Keratinocyte (primary cell): ENCODE data around the gene TCF7L2. TPM values are rescaled to one million over a fixed set of nuclear protein-coding genes. Genes with fewer than 3 reads are reported as not detected.

Experiments used
- DNase-seq: peaks from one replicate; pipeline ENCODE4 v3.0.0-alpha.2; 2011; ENCODE audit warnings: low read depth, missing footprints, low spot score
- FAIRE-seq: peaks from 2 replicates; lab custom pipeline; 2011; peaks lifted over from hg19 to GRCh38; lab: Jason Lieb, UNC
- H2AFZ ChIP-seq: 2 replicates; pipeline ENCODE4 v1.6.0; 2012; ENCODE audit warnings: low read length, control low read depth, inconsistent platforms; ENCODE audit not compliant: control insufficient read depth
- H3K27ac ChIP-seq: 2 replicates; pipeline ENCODE4 v1.5.1; 2011; ENCODE audit warnings: low read length; ENCODE audit not compliant: control insufficient read depth, insufficient read depth
- H3K27me3 ChIP-seq: 3 replicates; pipeline ENCODE4 v1.6.0; 2011; ENCODE audit warnings: low read length; ENCODE audit not compliant: control insufficient read depth, insufficient read depth; ENCODE audit errors: extremely low read depth
- H3K36me3 ChIP-seq, 2 experiments: 2 replicates in 1 of 2; 3 replicates in 1 of 2; pipeline ENCODE4 v1.5.1; 2011; ENCODE audit warnings: low read length in 2 of 2, mild to moderate bottlenecking in 1 of 2; ENCODE audit not compliant: control insufficient read depth in 2 of 2, insufficient read depth in 2 of 2; ENCODE audit errors: extremely low read depth in 1 of 2
- H3K4me1 ChIP-seq: 3 replicates; pipeline ENCODE4 v1.5.1; 2011; ENCODE audit warnings: low read length; ENCODE audit not compliant: control insufficient read depth, insufficient read depth; ENCODE audit errors: extremely low read depth
- H3K4me2 ChIP-seq: 3 replicates; pipeline ENCODE4 v1.6.0; 2011; ENCODE audit warnings: low read depth, low read length; ENCODE audit not compliant: control insufficient read depth, insufficient read depth; ENCODE audit errors: extremely low read depth
- H3K4me3 ChIP-seq, 3 experiments: fragments of 200-600 bp in 1 of 3; sonication (generic) in 1 of 3; 2 replicates in 2 of 3; 3 replicates in 1 of 3; pipeline ENCODE4 v1.5.1; 2011 to 2016; ENCODE audit warnings: low read length in 3 of 3, mild to moderate bottlenecking in 3 of 3, control low read depth in 2 of 3, inconsistent platforms in 1 of 3, low read depth in 1 of 3, mixed read lengths in 1 of 3, mixed run types in 1 of 3, moderate library complexity in 1 of 3; ENCODE audit not compliant: control insufficient read depth in 2 of 3, insufficient read depth in 2 of 3; ENCODE audit errors: extremely low read depth in 1 of 3
- H3K79me2 ChIP-seq: 2 replicates; pipeline ENCODE4 v1.6.0; 2012; ENCODE audit warnings: low read length; ENCODE audit not compliant: control insufficient read depth, insufficient read depth
- H3K9ac ChIP-seq: 3 replicates; pipeline ENCODE4 v1.6.0; 2011; ENCODE audit warnings: low read length; ENCODE audit not compliant: control insufficient read depth, insufficient read depth; ENCODE audit errors: extremely low read depth
- H3K9me1 ChIP-seq: 3 replicates; pipeline ENCODE4 v1.6.0; 2011; ENCODE audit warnings: low read length; ENCODE audit not compliant: control insufficient read depth, insufficient read depth; ENCODE audit errors: extremely low read depth
- H3K9me3 ChIP-seq: 2 replicates; pipeline ENCODE4 v1.5.1; 2012; ENCODE audit warnings: low read depth, low read length; ENCODE audit not compliant: control insufficient read depth
- H4K20me1 ChIP-seq: 3 replicates; pipeline ENCODE4 v1.6.0; 2011; ENCODE audit warnings: low read length; ENCODE audit not compliant: control insufficient read depth, insufficient read depth; ENCODE audit errors: extremely low read depth
- CTCF ChIP-seq, 3 experiments: IDR thresholded peaks in 1 of 3; conservative IDR thresholded peaks in 1 of 3; optimal IDR thresholded peaks in 1 of 3; 2 replicates in 2 of 3; 3 replicates in 1 of 3; pipeline versions ENCODE3 to v1.5.1; 2011; ENCODE audit warnings: low read length in 3 of 3, mild to moderate bottlenecking in 3 of 3, moderate library complexity in 2 of 3, control low read depth in 1 of 3, inconsistent platforms in 1 of 3; ENCODE audit not compliant: insufficient read depth in 2 of 3; ENCODE audit errors: extremely low read depth in 1 of 3
- EZH2 ChIP-seq: IDR thresholded peaks from one replicate; pipeline ENCODE4 v1.6.1; 2012; ENCODE audit warnings: inconsistent platforms, mild to moderate bottlenecking, low read length, moderate library complexity
- dilution Hi-C: fragments of 300-500 bp; cut with MboI; formaldehyde crosslinking; loops from one replicate; pipeline ENCODE4 v1.7.0; 2020; ENCODE audit warnings: low sequenced_read_pairs; ENCODE audit not compliant: extremely low pct_ligation_motif_present
- polyA plus RNA-seq, 5 experiments: library from polyadenylated mRNA; depleted of rRNA in 3 of 5; stranded (reverse) in 3 of 5; stranded (forward) in 1 of 5; unstranded in 1 of 5; fragments of >200 nt; gene quantifications; 1 replicate in 1 of 5; 2 replicates in 3 of 5; 3 replicates in 1 of 5; pipeline versions ENCODE4 v1.2.1 to v1.2.3, GENCODE V29; 2011 to 2012; ENCODE audit warnings: missing spikeins in 2 of 5, low read depth in 1 of 5, low replicate concordance in 1 of 5

Gene TCF7L2
- polyA plus RNA-seq, 1 donor (not counting 4 experiments of a cell fraction or from before 2014, with no cell fraction given), result 2.5 TPM

GRCh38 chr10:112966194-112966855 is 16.3 kb downstream of the TCF7L2 start:
- Histone ChIP-seq H3K9me3 (no peaks in the 10 kb centered on the region), H3K9ac (no peak overlapping the region), H3K36me3 (peaks cover 0 to 4% of the 10 kb centered on the region in 2 experiments), H3K9me1 (peaks cover 2% of the 10 kb centered on the region), H4K20me1 (no peaks in the 10 kb centered on the region), H3K27me3 (no peaks in the 10 kb centered on the region), H3K4me2 (no peak overlapping the region), H3K27ac (no peak overlapping the region), H3K4me1 (peaks cover 6% of the 10 kb centered on the region), H3K79me2 (peaks cover 6% of the 10 kb centered on the region), H3K4me3 (no peak overlapping the region), H2AFZ (no peak overlapping the region)
- FAIRE-seq (no peak), DNase-seq (no peak)
- TF ChIP-seq CTCF (optimal IDR thresholded peaks at IDR 0.05 in 1 of 3, IDR thresholded peaks at IDR 0.05 in 1 of 3, conservative IDR thresholded peaks at IDR 0.05 in 1 of 3; ENCODE audit: extremely low read depth in 1 of 3, insufficient read depth in 2 of 3, low read length in 3 of 3), result no peak
- no peak for TF ChIP-seq EZH2
- dilution Hi-C loops, result no loop called here

DNA sequence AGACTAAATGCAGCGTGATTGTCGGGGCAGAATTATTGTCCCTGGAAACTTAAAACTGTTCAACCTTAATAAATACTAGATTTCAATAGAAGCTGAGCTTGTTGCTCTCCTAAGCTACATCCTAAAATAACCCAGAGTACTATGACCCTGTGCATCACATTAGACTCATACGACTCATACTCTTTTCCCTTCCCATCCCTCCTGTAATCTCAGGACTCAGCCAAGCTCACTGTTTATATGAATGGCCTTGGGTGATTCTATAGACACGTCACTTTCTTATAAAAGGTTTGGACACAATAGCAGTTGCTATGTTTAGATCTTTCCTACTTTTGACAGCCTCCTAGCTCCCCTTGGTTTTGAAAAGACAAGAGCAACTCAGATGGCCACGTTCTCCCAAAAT is 17.2 kb downstream of the TCF7L2 start:
- peaks cover 6% of the 10 kb centered on the region for H3K79me2 ChIP-seq
- H4K20me1 ChIP-seq, result no peaks in the 10 kb centered on the region
- dilution Hi-C loops, result no loop called here

More for the DNA sequence above, 17.2 kb downstream of the TCF7L2 start:
- Histone ChIP-seq H3K4me3 (no peak overlapping the region), H3K27ac (no peak overlapping the region), H3K4me2 (no peak overlapping the region), H3K36me3 (peaks cover 0 to 4% of the 10 kb centered on the region in 2 experiments), H3K9me3 (no peaks in the 10 kb centered on the region), H3K27me3 (no peaks in the 10 kb centered on the region), H3K9me1 (peaks cover 2% of the 10 kb centered on the region), H3K9ac (no peak overlapping the region), H3K4me1 (peaks cover 6% of the 10 kb centered on the region), H2AFZ (no peak overlapping the region)
- peak; percentile 29 for FAIRE-seq
- no peak for DNase-seq
- TF ChIP-seq CTCF (optimal IDR thresholded peaks at IDR 0.05 in 1 of 3, IDR thresholded peaks at IDR 0.05 in 1 of 3, conservative IDR thresholded peaks at IDR 0.05 in 1 of 3; ENCODE audit: extremely low read depth in 1 of 3, insufficient read depth in 2 of 3, low read length in 3 of 3), result no peak
- no peak for TF ChIP-seq EZH2
